Brain microvascular endothelial cell (primary cell): ENCODE results near the gene ZC3H18.

Source experiments
- DNase-seq: peaks from one replicate; pipeline ENCODE4 v3.0.0-alpha.2; 2020
- H3K27ac ChIP-seq: fragments of 250-450 bp; sonication (Bioruptor Pico); 2 replicates; pipeline ENCODE4 v1.5.1; 2020; ENCODE audit warnings: mild to moderate bottlenecking, moderate library complexity
- H3K27me3 ChIP-seq: fragments of 250-450 bp; sonication (Bioruptor Pico); replicated peaks from 2 replicates; pipeline ENCODE4 v1.5.1; 2020; ENCODE audit warnings: mild to moderate bottlenecking
- H3K36me3 ChIP-seq: fragments of 250-450 bp; sonication (Bioruptor Pico); replicated peaks from 2 replicates; pipeline ENCODE4 v1.5.1; 2020; ENCODE audit warnings: mild to moderate bottlenecking
- H3K4me3 ChIP-seq: 2 replicates; pipeline ENCODE4 v1.5.1; 2011; ENCODE audit warnings: low read depth, mild to moderate bottlenecking, control low read depth, low read length, moderate library complexity
- CTCF ChIP-seq: IDR thresholded peaks from 2 replicates; pipeline ENCODE4 v1.5.1; 2011; ENCODE audit warnings: low read depth, mild to moderate bottlenecking, moderate library complexity, low read length, control low read depth, inconsistent platforms; ENCODE audit errors: missing control alignments
- in situ Hi-C: cut with HindIII; loops from 2 replicates; pipeline ENCODE4 v1.10.0; 2017; ENCODE audit warnings: low sequenced_read_pairs, low pct_ligation_motif_present

ZC3H18 gene

GRCh38 chr16:88597856-88598491 is 27.8 kb downstream of the ZC3H18 start:
- no peak for TF ChIP-seq CTCF
- peaks cover 33% of the 10 kb centered on the region for H3K36me3 ChIP-seq
- H3K4me3 ChIP-seq, result no peak overlapping the region
- H3K27ac ChIP-seq, result no peak overlapping the region
- H3K27me3 ChIP-seq, result no peaks in the 10 kb centered on the region
- DNase-seq, result no peak
- in situ Hi-C loops, result no loop called here

- peaks cover 27% of the 10 kb centered on the region for H3K36me3 ChIP-seq
These were observed 29.0 kb downstream of the ZC3H18 start for GRCh38 chr16:88599092-88599733.

GRCh38 chr16:88599825-88600538 is 29.8 kb downstream of the ZC3H18 start:
- peaks cover 27% of the 10 kb centered on the region for H3K36me3 ChIP-seq
- H3K27ac ChIP-seq, result no peak overlapping the region
- H3K27me3 ChIP-seq, result no peaks in the 10 kb centered on the region
- no peak for DNase-seq
- no peak for TF ChIP-seq CTCF
- H3K4me3 ChIP-seq, result no peak overlapping the region
- in situ Hi-C loops, result no loop called here

More at GRCh38 chr16:88599092-88599733, 29.0 kb downstream of the ZC3H18 start:
- TF ChIP-seq CTCF, result no peak
- Histone ChIP-seq H3K27me3 (no peaks in the 10 kb centered on the region), H3K4me3 (no peak overlapping the region), H3K27ac (no peak overlapping the region)
- DNase-seq, result no peak
- in situ Hi-C loops, result no loop called here

GRCh38 chr16:88600539-88600896 is 30.3 kb downstream of the ZC3H18 start:
- H3K4me3 ChIP-seq, result no peak overlapping the region
- peaks cover 28% of the 10 kb centered on the region for H3K36me3 ChIP-seq
- TF ChIP-seq CTCF, result no peak
- H3K27me3 ChIP-seq, result no peaks in the 10 kb centered on the region
- H3K27ac ChIP-seq, result no peak overlapping the region
- in situ Hi-C loops, result no loop called here
- DNase-seq, result no peak

GRCh38 chr16:88601313-88602036 is 31.3 kb downstream of the ZC3H18 start:
- no peak for TF ChIP-seq CTCF
- H3K4me3 ChIP-seq, result no peak overlapping the region
- no peak overlapping the region for H3K27ac ChIP-seq
- H3K27me3 ChIP-seq, result no peaks in the 10 kb centered on the region
- in situ Hi-C loops, result no loop called here
- peaks cover 37% of the 10 kb centered on the region for H3K36me3 ChIP-seq
- DNase-seq, result no peak
